ENCODE data around the gene ARHGAP8. TPM values are rescaled to one million over a fixed set of nuclear protein-coding genes. Genes with fewer than 3 reads are reported as not detected.

Gene ARHGAP8
- polyA plus RNA-seq, 1 donor from 2014 or later: 3.0 TPM

DNA sequence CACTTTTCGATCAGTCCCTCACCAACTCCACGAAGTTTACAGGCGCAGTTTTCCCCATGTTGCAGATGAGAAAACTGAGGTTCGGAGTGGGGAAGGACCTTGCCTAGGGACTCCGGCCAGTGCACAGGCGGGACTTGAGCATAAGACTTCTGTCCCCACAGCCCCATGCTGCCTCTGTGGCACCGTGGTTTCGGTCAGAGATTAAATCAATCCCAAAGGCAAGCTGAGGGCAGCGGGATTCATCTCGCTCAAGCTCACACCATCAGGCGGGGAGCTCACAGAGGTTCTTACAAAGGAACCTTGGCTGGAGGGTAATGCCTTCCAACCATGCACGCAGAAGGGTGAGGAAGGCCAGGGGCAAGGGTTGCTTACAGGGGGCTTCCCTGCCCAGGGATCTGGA, 141.9 kb downstream of the ARHGAP8 start:
- Histone ChIP-seq H3K79me2 (replicated peaks; ENCODE audit: insufficient read depth, low read length) (no peaks in the 10 kb centered on the region), H3K36me3 (ENCODE audit: insufficient read depth, low read length) (peaks cover 7% of the 10 kb centered on the region), H3K9me2 (ENCODE audit: insufficient read depth, low read length) (no peaks in the 10 kb centered on the region), H3K27me3 (ENCODE audit: insufficient read depth, low read depth, low read length) (no peaks in the 10 kb centered on the region), H2AFZ (ENCODE audit: low read depth, low read length) (no peak overlapping the region), H3K9ac (ENCODE audit: low read length) (no peak overlapping the region), H3F3A (ENCODE audit: insufficient read depth, low read length, poor library complexity, severe bottlenecking) (no peaks in the 10 kb centered on the region), H3K9me3 (ENCODE audit: low read length) (no peaks in the 10 kb centered on the region), H3K4me3 (ENCODE audit: low read length) (no peak overlapping the region), H4K20me1 (ENCODE audit: insufficient read depth) (no peaks in the 10 kb centered on the region), H3K27ac (ENCODE audit: low read length) (no peak overlapping the region), H3K4me2 (ENCODE audit: low read length) (no peak overlapping the region)
- no peak for TF ChIP-seq SMC3 (conservative IDR thresholded peaks at IDR 0.05; ENCODE audit: poor library complexity)
- no peak for TF ChIP-seq EZH2 (IDR thresholded peaks at IDR 0.05; ENCODE audit: borderline replicate concordance, insufficient read depth, low read length, poor library complexity, severe bottlenecking)
- TF ChIP-seq RAD21 (conservative IDR thresholded peaks at IDR 0.05): no peak
- TF ChIP-seq, protein P1, sequence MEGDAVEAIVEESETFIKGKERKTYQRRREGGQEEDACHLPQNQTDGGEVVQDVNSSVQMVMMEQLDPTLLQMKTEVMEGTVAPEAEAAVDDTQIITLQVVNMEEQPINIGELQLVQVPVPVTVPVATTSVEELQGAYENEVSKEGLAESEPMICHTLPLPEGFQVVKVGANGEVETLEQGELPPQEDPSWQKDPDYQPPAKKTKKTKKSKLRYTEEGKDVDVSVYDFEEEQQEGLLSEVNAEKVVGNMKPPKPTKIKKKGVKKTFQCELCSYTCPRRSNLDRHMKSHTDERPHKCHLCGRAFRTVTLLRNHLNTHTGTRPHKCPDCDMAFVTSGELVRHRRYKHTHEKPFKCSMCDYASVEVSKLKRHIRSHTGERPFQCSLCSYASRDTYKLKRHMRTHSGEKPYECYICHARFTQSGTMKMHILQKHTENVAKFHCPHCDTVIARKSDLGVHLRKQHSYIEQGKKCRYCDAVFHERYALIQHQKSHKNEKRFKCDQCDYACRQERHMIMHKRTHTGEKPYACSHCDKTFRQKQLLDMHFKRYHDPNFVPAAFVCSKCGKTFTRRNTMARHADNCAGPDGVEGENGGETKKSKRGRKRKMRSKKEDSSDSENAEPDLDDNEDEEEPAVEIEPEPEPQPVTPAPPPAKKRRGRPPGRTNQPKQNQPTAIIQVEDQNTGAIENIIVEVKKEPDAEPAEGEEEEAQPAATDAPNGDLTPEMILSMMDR (IDR thresholded peaks at IDR 0.05; ENCODE audit: poor library complexity, severe bottlenecking): no peak
- TF ChIP-seq EP300 (conservative IDR thresholded peaks at IDR 0.05; ENCODE audit: poor library complexity, severe bottlenecking): no peak
- no peak for TF ChIP-seq TAF1 (IDR thresholded peaks at IDR 0.05; ENCODE audit: low read depth)
- TF ChIP-seq MXI1 (conservative IDR thresholded peaks at IDR 0.05; ENCODE audit: poor library complexity, severe bottlenecking): no peak
- TF ChIP-seq, protein P2, sequence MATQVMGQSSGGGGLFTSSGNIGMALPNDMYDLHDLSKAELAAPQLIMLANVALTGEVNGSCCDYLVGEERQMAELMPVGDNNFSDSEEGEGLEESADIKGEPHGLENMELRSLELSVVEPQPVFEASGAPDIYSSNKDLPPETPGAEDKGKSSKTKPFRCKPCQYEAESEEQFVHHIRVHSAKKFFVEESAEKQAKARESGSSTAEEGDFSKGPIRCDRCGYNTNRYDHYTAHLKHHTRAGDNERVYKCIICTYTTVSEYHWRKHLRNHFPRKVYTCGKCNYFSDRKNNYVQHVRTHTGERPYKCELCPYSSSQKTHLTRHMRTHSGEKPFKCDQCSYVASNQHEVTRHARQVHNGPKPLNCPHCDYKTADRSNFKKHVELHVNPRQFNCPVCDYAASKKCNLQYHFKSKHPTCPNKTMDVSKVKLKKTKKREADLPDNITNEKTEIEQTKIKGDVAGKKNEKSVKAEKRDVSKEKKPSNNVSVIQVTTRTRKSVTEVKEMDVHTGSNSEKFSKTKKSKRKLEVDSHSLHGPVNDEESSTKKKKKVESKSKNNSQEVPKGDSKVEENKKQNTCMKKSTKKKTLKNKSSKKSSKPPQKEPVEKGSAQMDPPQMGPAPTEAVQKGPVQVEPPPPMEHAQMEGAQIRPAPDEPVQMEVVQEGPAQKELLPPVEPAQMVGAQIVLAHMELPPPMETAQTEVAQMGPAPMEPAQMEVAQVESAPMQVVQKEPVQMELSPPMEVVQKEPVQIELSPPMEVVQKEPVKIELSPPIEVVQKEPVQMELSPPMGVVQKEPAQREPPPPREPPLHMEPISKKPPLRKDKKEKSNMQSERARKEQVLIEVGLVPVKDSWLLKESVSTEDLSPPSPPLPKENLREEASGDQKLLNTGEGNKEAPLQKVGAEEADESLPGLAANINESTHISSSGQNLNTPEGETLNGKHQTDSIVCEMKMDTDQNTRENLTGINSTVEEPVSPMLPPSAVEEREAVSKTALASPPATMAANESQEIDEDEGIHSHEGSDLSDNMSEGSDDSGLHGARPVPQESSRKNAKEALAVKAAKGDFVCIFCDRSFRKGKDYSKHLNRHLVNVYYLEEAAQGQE (IDR thresholded peaks at IDR 0.05; ENCODE audit: borderline replicate concordance): no peak

DNA sequence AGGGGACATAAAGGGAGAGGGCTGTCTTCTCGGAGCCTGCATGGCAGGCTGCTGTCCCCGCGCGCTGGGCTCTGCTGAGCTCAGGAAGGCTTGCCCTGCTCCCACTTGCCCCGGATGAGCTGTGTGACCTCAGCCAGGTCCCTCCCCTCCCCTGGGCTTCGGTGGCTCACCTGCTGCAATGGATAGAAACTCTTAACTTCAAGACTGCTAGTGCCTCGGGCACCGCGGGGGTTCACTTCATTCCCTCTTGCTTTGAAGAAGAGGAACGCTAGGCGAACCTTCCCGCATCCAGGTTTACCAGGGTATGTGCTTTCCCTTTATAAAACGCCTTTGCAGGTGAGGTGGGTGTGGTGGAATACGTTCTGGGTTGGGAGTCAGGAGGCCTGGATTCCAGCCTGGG, 142.4 kb downstream of the ARHGAP8 start:
- Histone ChIP-seq H3K27me3 (ENCODE audit: insufficient read depth, low read depth, low read length) (no peaks in the 10 kb centered on the region), H3F3A (ENCODE audit: insufficient read depth, low read length, poor library complexity, severe bottlenecking) (no peaks in the 10 kb centered on the region), H3K27ac (ENCODE audit: low read length) (no peak overlapping the region), H4K20me1 (ENCODE audit: insufficient read depth) (no peaks in the 10 kb centered on the region), H3K79me2 (replicated peaks; ENCODE audit: insufficient read depth, low read length) (no peaks in the 10 kb centered on the region), H3K4me3 (ENCODE audit: low read length) (no peak overlapping the region), H3K9me2 (ENCODE audit: insufficient read depth, low read length) (no peaks in the 10 kb centered on the region), H2AFZ (ENCODE audit: low read depth, low read length) (no peak overlapping the region), H3K9me3 (ENCODE audit: low read length) (no peaks in the 10 kb centered on the region), H3K9ac (ENCODE audit: low read length) (no peak overlapping the region), H3K4me2 (ENCODE audit: low read length) (no peak overlapping the region), H3K36me3 (ENCODE audit: insufficient read depth, low read length) (peaks cover 7% of the 10 kb centered on the region)
- TF ChIP-seq EZH2 (IDR thresholded peaks at IDR 0.05; ENCODE audit: borderline replicate concordance, insufficient read depth, low read length, poor library complexity, severe bottlenecking): no peak

Measured in neural cell (in vitro differentiated cells).